Nucleus accumbens (tissue), 56 donors: ENCODE measurements around the gene VIPR2.
"Not testable (repeated sequence)": the region's sequence is repeated elsewhere in the genome, so short reads cannot be mapped to it uniquely, and the experiment has no call there.

ENCODE experiments used
- DNase-seq, 56 donors: peaks; one replicate each; lab custom pipeline; 2025; lab: John Stamatoyannopoulos, UW

VIPR2 gene

DNA sequence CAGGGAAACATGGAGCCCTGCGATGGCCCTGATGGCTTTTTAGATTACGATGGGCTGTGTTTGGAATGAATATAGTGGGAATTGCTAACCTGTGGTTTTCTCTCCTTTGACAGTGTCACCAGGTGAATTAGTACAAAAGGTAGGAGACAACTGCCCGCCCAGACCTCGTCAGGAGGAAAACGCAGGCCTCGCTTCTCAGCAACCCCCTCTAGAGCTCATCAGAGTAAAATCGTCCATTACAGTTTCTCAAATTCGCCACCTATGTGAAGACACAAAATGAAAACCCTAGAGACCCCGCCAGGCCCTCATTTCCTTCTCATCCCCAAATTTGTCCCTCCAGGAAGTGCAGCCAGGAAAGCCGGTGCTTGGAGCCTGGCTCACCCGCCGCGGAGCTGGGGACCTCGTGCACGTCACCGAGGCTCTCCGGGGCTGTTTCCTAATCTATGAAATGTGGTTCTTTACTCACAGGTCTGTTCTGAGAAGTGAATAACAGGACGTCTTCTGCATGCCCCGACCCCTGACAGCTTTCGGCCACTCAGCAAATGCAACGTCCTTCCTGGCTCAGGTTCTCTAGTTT is 143.7 kb downstream of the VIPR2 start:
- no peak for DNase-seq

DNA sequence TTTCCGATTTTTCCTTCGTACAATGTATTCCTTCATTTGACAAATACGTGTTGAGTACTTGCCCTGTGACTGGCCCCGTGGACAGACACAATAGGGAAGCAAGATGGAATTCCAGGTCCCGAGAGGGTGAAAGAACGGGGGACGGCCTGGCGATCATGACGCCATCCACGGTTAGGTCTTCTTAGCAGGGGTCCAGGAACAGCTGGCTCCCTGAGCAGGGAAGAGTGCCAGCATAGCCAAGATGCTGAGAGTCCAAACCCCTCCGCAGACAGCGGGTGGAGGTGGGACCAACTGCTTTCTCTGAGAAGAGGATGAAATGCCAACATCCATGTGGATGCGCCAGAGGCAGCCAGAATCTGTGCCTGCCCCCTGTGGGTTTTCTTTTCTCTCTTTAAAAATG is 144.6 kb downstream of the VIPR2 start:
- DNase-seq = no peak

DNA sequence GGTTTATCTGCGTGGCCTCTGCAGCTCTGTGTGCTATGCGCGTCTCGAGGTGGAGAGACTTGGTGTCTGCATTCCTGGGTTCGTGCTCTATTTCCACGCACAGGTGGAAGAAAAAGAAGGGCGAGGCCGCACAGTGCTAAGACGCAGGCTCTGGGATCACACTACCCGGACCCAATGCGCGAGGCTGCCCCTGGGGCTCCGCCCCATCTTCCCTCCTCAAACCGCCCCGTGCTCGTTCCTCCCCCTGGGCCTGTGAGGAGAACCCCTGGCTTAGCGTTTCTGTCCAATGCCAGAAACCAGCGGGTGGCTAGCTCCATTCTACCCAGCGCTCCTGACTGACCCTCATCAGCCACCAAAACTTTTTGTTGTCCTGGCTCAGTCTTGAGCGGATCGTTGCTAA is 145.2 kb downstream of the VIPR2 start:
- no peak for DNase-seq

GRCh38 chr7:158998261-158998660 is 146.4 kb downstream of the VIPR2 start:
- DNase-seq = not testable (repeated sequence)

GRCh38 chr7:158997471-158997870 is 147.2 kb downstream of the VIPR2 start:
- DNase-seq = no peak

DNA sequence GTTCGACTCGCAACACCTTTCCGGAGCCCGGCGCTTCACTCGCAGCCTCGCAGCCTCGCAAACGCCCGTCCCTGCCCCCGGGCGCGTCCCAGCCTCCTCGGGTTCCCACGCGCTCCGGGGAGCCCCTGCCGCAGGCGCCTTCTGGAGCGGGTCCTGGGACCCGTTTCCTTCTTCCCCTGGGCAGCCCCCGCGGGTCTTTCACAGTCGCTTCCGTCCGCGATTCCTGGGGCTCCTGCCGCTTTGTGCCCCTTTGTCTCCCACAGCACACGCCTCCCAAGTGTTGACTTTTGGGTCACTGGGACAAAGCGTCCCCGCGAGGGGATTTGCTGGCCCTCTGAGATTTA is 147.6 kb downstream of the VIPR2 start:
- no peak for DNase-seq

GRCh38 chr7:158996214-158997109 is 148.2 kb downstream of the VIPR2 start:
- no peak for DNase-seq

- DNase-seq = no peak
Measured at GRCh38 chr7:158995514-158995913, 149.2 kb downstream of the VIPR2 start.

- no peak for DNase-seq
Measured at GRCh38 chr7:158994687-158995086, 150.0 kb downstream of the VIPR2 start.

GRCh38 chr7:158993591-158993990 is 151.1 kb downstream of the VIPR2 start:
- no peak for DNase-seq

GRCh38 chr7:158992759-158993158 is 151.9 kb downstream of the VIPR2 start:
- no peak for DNase-seq

- DNase-seq = no peak
Measured at GRCh38 chr7:158991824-158992621, 152.6 kb downstream of the VIPR2 start.

GRCh38 chr7:158988996-158989395 is 155.7 kb downstream of the VIPR2 start:
- DNase-seq = no peak

- DNase-seq = no peak
Measured at GRCh38 chr7:158988302-158988862, 156.3 kb downstream of the VIPR2 start.

DNA sequence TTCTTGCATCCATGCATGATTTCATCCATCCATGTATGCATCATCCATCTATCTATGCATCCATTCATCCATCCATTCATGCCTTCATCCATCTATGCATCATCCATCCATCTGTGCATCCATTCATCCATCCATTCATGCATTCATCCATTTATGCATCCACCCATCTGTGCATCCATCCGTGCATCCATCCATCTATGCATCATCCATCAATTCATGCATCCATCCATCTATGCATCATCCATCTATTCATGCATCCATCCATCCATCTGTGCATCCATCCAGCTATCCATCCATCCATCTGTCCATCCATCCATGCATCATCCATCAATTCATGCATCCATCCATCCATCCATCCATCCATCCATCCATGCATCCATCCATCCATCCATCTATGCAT is 157.0 kb downstream of the VIPR2 start:
- no peak for DNase-seq

DNA sequence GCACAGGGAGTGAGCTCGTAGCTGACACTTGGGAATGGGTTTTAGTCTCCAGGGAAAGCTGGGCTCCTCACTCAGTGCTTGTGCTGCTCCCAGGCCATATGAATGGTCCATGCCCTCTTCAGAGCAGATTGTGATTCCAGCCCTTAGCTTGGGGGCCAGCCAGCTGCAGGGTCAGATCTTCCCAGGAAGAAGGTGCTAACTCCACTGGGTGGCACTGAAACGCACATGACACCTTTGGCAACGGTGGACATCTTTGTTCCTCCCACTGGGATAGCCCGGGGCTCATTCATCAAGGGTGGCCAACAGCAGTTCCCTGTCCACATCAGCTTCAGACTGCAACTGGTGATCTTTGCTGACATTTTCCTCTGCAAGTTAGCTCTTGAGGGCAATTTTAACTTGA is 159.1 kb downstream of the VIPR2 start:
- no peak for DNase-seq

DNA sequence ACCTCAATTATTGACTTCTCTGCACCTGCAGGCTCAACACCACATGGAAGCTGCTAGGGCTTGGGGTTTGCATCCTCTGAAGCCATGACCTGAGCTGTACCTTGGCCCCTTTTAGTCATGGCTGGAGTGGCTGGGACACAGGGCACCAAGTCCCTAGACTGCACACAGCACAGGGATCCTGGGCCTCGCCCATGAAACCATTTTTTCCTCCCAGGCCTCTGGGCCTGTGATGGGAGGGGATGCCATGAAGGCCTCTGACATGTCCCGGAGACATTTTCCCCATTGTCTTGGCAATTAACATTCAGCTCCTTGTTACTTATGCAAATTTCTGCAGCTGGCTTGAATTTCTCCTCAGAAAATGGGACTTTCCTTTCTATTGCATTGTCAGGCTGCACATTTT is 160.7 kb downstream of the VIPR2 start:
- DNase-seq = not testable (repeated sequence)

- DNase-seq = not testable (repeated sequence)
Measured at GRCh38 chr7:158982080-158982479, 162.6 kb downstream of the VIPR2 start.

GRCh38 chr7:158979635-158980351 is 164.9 kb downstream of the VIPR2 start:
- no peak for DNase-seq

DNA sequence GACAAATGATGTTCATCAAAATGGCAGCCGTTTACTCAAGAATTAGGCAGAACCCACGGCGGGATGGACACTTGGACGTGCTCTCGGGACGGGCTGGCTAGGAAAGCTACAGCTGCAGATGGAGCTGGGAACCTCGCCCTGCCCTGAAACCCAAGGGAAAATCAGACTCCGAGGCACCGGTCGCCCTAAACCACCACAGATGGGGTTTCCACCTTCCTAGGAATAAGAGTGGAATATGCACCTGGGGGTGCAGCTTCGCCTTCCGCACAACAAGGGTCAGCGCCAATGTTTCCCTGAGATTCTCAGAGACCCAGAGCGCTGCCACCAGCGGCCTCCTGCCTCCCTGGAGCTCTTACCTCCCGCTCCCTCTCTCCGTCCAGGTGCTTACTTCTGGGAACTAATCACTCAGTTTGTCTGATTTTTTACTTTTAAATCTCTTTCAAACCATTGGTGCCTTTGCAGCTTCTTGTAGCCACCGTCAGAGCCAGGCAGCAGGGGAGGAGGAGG is 165.6 kb downstream of the VIPR2 start:
- no peak for DNase-seq
